H1 (cell line): Measurements from ENCODE around the gene MED31. TPM values are rescaled to one million over a fixed set of nuclear protein-coding genes. Genes with fewer than 3 reads are reported as not detected.

Experiments used
- CTCF ChIA-PET: fragments of 300-600 bp; sonication (Branson Sonifier 250); formaldehyde crosslinking; loops from one replicate; lab custom pipeline; 2021; ENCODE audit not compliant: partially characterized antibody; lab: Charles Lee
- POLR2A ChIA-PET: fragments of 300-600 bp; sonication (Branson Sonifier 250); formaldehyde crosslinking; loops from one replicate; lab custom pipeline; 2021; ENCODE audit warnings: inconsistent platforms; ENCODE audit not compliant: partially characterized antibody; lab: Charles Lee
- DNase-seq, 2 experiments: peaks; one replicate each; pipeline versions ENCODE4 v3.0.0 to v3.0.0-alpha.2; 2010 to 2022; ENCODE audit warnings: low spot score in 2 of 2, low read depth in 1 of 2, mixed read lengths in 1 of 2
- FAIRE-seq: peaks from 2 replicates; lab custom pipeline; 2011; peaks lifted over from hg19 to GRCh38; lab: Jason Lieb, UNC
- H2AFZ ChIP-seq: 2 replicates; pipeline ENCODE4 v1.8.1; 2012; ENCODE audit warnings: low read length, inconsistent platforms
- H2AK5ac ChIP-seq: 2 replicates; pipeline ENCODE4 v1.6.1; 2013; ENCODE audit warnings: low read depth, low read length
- H2BK120ac ChIP-seq: replicated peaks from 2 replicates; pipeline ENCODE3; 2013; ENCODE audit warnings: low read depth, low read length, inconsistent platforms
- H2BK12ac ChIP-seq: 2 replicates; pipeline ENCODE4 v1.6.1; 2013; ENCODE audit warnings: low read depth, low read length
- H2BK15ac ChIP-seq: 2 replicates; pipeline ENCODE4 v1.6.1; 2013; ENCODE audit warnings: low read length
- H2BK20ac ChIP-seq: 2 replicates; pipeline ENCODE4 v1.6.1; 2013; ENCODE audit warnings: low read length
- H2BK5ac ChIP-seq: 2 replicates; pipeline ENCODE4 v1.6.1; 2013; ENCODE audit warnings: low read depth, low read length
- H3K14ac ChIP-seq: 2 replicates; pipeline ENCODE4 v1.6.1; 2013; ENCODE audit warnings: inconsistent platforms; ENCODE audit not compliant: insufficient read length
- H3K18ac ChIP-seq: 2 replicates; pipeline ENCODE4 v1.6.1; 2013; ENCODE audit warnings: low read length; ENCODE audit errors: extremely low read depth
- H3K23ac ChIP-seq: 2 replicates; pipeline ENCODE4 v1.6.1; 2013; ENCODE audit warnings: inconsistent platforms; ENCODE audit not compliant: insufficient read length
- H3K23me2 ChIP-seq: 2 replicates; pipeline ENCODE4 v1.6.1; 2013; ENCODE audit warnings: low read depth, low read length
- H3K27ac ChIP-seq: 2 replicates; pipeline ENCODE4 v1.6.1; 2011; ENCODE audit warnings: low read depth, low read length, inconsistent platforms
- H3K27me3 ChIP-seq, 4 experiments: replicated peaks in 1 of 4; 1 replicate in 1 of 4; 2 replicates in 3 of 4; pipeline versions ENCODE4 v1.6.1 to v1.8.1; 2011 to 2013; ENCODE audit warnings: low read length in 3 of 4, mild to moderate bottlenecking in 3 of 4, inconsistent platforms in 2 of 4, mixed read lengths in 2 of 4, moderate library complexity in 1 of 4; ENCODE audit not compliant: control insufficient read depth in 3 of 4, insufficient read depth in 3 of 4; ENCODE audit errors: extremely low read depth in 1 of 4
- H3K36me3 ChIP-seq, 4 experiments: 2 replicates each; pipeline versions ENCODE4 v1.6.1 to v1.8.1; 2011 to 2013; ENCODE audit warnings: mild to moderate bottlenecking in 4 of 4, low read length in 3 of 4, moderate library complexity in 2 of 4, control low read depth in 1 of 4, inconsistent platforms in 1 of 4; ENCODE audit not compliant: insufficient read depth in 4 of 4, control insufficient read depth in 2 of 4
- H3K4ac ChIP-seq: replicated peaks from 2 replicates; pipeline ENCODE3; 2013; ENCODE audit warnings: low read length, low read depth, mixed read lengths, inconsistent platforms; ENCODE audit not compliant: insufficient read length
- H3K4me1 ChIP-seq, 4 experiments: replicated peaks in 1 of 4; 1 replicate in 1 of 4; 2 replicates in 3 of 4; pipeline versions ENCODE4 v1.6.1 to v1.8.1; 2011 to 2013; ENCODE audit warnings: low read length in 3 of 4, inconsistent platforms in 2 of 4, mixed read lengths in 1 of 4; ENCODE audit not compliant: insufficient read depth in 4 of 4, control insufficient read depth in 3 of 4
- H3K4me2 ChIP-seq, 2 experiments: 2 replicates each; pipeline versions ENCODE4 v1.6.1 to v1.8.1; 2011 to 2013; ENCODE audit warnings: low read depth in 2 of 2, low read length in 2 of 2, control low read depth in 1 of 2, inconsistent platforms in 1 of 2, mild to moderate bottlenecking in 1 of 2; ENCODE audit not compliant: insufficient read depth in 1 of 2
- H3K4me3 ChIP-seq, 4 experiments: fragments of 200-600, 300-600 bp in 1 of 4; sonication (generic), shearing (Covaris generic), sonication (Bioruptor Twin) in 1 of 4; 2 replicates each; pipeline versions ENCODE4 v1.5.1 to v1.8.1; 2011 to 2016; ENCODE audit warnings: low read length in 4 of 4, low read depth in 3 of 4, control low read depth in 2 of 4, inconsistent platforms in 2 of 4, mild to moderate bottlenecking in 2 of 4, mixed read lengths in 1 of 4, moderate library complexity in 1 of 4; ENCODE audit not compliant: insufficient read depth in 2 of 4; ENCODE audit errors: extremely low read depth in 1 of 4
- H3K56ac ChIP-seq: replicated peaks from 2 replicates; pipeline ENCODE3; 2013; ENCODE audit warnings: low read depth, mild to moderate bottlenecking, mixed read lengths, low read length, inconsistent platforms; ENCODE audit not compliant: insufficient read length
- H3K79me1 ChIP-seq: 2 replicates; pipeline ENCODE4 v1.6.1; 2013; ENCODE audit warnings: low read depth, low read length, control low read depth
- H3K79me2 ChIP-seq, 2 experiments: 2 replicates each; pipeline versions ENCODE4 v1.6.1 to v1.8.1; 2012 to 2013; ENCODE audit warnings: low read length in 2 of 2, mild to moderate bottlenecking in 2 of 2, inconsistent platforms in 1 of 2; ENCODE audit not compliant: insufficient read depth in 2 of 2, control insufficient read depth in 1 of 2
- H3K9ac ChIP-seq, 4 experiments: replicated peaks in 1 of 4; 1 replicate in 1 of 4; 2 replicates in 3 of 4; pipeline versions ENCODE4 v1.6.1 to v1.8.1; 2011 to 2013; ENCODE audit warnings: low read depth in 3 of 4, low read length in 3 of 4, control low read depth in 2 of 4, mild to moderate bottlenecking in 2 of 4, moderate library complexity in 2 of 4, inconsistent platforms in 1 of 4; ENCODE audit errors: extremely low read depth in 1 of 4
- H3K9me3 ChIP-seq, 2 experiments: 2 replicates each; pipeline versions ENCODE4 v1.6.1 to v1.8.1; 2012 to 2013; ENCODE audit warnings: mild to moderate bottlenecking in 2 of 2, moderate library complexity in 2 of 2, control low read depth in 1 of 2, inconsistent platforms in 1 of 2, low read depth in 1 of 2, low read length in 1 of 2, mixed read lengths in 1 of 2; ENCODE audit not compliant: insufficient read depth in 2 of 2
- H4K20me1 ChIP-seq, 2 experiments: replicated peaks in 1 of 2; 2 replicates each; pipeline versions ENCODE3 to v1.8.1; 2011 to 2013; ENCODE audit warnings: inconsistent platforms in 2 of 2, low read length in 2 of 2, mild to moderate bottlenecking in 1 of 2; ENCODE audit not compliant: insufficient read depth in 2 of 2, control insufficient read depth in 1 of 2
- H4K5ac ChIP-seq: 2 replicates; pipeline ENCODE4 v1.6.1; 2013; ENCODE audit warnings: low read length, low read depth, mixed read lengths, inconsistent platforms; ENCODE audit not compliant: insufficient read length
- H4K8ac ChIP-seq: 2 replicates; pipeline ENCODE4 v1.8.0; 2013; ENCODE audit warnings: mild to moderate bottlenecking, moderate library complexity, low read length, inconsistent platforms; ENCODE audit not compliant: insufficient read depth; ENCODE audit errors: extremely low read depth
- H4K91ac ChIP-seq: replicated peaks from 2 replicates; pipeline ENCODE3; 2013; ENCODE audit warnings: low read length, mixed read lengths, inconsistent platforms; ENCODE audit not compliant: insufficient read length
- SP4 ChIP-seq: IDR thresholded peaks from 2 replicates; pipeline ENCODE4 v1.6.1; 2012; ENCODE audit warnings: low read length, inconsistent platforms
- WGBS, 2 experiments: shearing (Covaris generic) in 1 of 2; methylation state at CpG; one replicate each; pipeline versions ENCODE4 v1.1.6 to v1.1.7; 2013 to 2015; ENCODE audit warnings: low lambda C conversion rate in 2 of 2, mixed read lengths in 2 of 2, inconsistent platforms in 1 of 2, low coverage in 1 of 2, missing lambda C conversion rate in 1 of 2; ENCODE audit not compliant: insufficient replicate concordance in 2 of 2, insufficient coverage in 1 of 2, insufficient read length in 1 of 2; ENCODE audit errors: extremely low coverage in 1 of 2, missing lambda C conversion rate in 1 of 2; 5-methylcytosine and 5-hydroxymethylcytosine counted together
- polyA plus RNA-seq, 7 experiments: library from polyadenylated mRNA; depleted of rRNA in 3 of 7; stranded (reverse) in 5 of 7; unstranded in 2 of 7; fragments of >200 nt in 5 of 7; fragments of 200-250 nt in 2 of 7; gene quantifications; 1 replicate in 5 of 7; 2 replicates in 1 of 7; 4 replicates in 1 of 7; pipeline versions ENCODE4 v1.2.1 to v1.2.3, GENCODE V29; 2011 to 2013; ENCODE audit warnings: missing spikeins in 2 of 7, mixed read lengths in 2 of 7
- total RNA-seq: library from RNA; stranded (reverse); fragmentation: NEBNext Ultra II Directional; extraction: Animal tissue kit (Norgen Biotek cat#: 25700); gene quantifications from 2 replicates; pipeline ENCODE4 v1.2.1, GENCODE V29; 2021

MED31 gene
- total and polyA plus RNA-seq, 2 of the 8 experiments (the other 6 are each of a cell fraction or from before 2014, with no cell fraction given), result 4.6 to 12.3 TPM

- no peaks in the 10 kb centered on the region; a peak in 1 of 7 replicates for H3K27me3 ChIP-seq
- no peaks in the 10 kb centered on the region for H3K79me1 ChIP-seq
- H3K14ac ChIP-seq, result no peak overlapping the region
- H3K23ac ChIP-seq, result no peak overlapping the region
- POLR2A ChIA-PET, result no interaction called here
- no peak overlapping the region for H4K8ac ChIP-seq
- 91% methylated on average over 5 of the region's 5 CpGs; no CpG with 5 or more reads in 1 of the 2 experiments for WGBS, 2 experiments
- H3K4ac ChIP-seq, result no peak overlapping the region
- H2AK5ac ChIP-seq, result no peak overlapping the region
- FAIRE-seq (no peak), DNase-seq (no peak)
- H2BK15ac ChIP-seq, result no peak overlapping the region
- no peaks in the 10 kb centered on the region for H3K9me3 ChIP-seq
- H3K36me3 ChIP-seq, result no peaks in the 10 kb centered on the region
- CTCF ChIA-PET, result interaction anchor here (0.8 to 2.4 kb wide), 5 partner anchors 11 to 151 kb away, joined by 3 to 15 read pairs (median 3); no protein-coding TSS in a partner anchor
- H4K20me1 ChIP-seq, result peaks cover 0 to 2% of the 10 kb centered on the region in 2 experiments
- no peak overlapping the region for H2BK20ac ChIP-seq
- no peak overlapping the region for H3K27ac ChIP-seq
- H3K56ac ChIP-seq, result no peak overlapping the region
- no peak overlapping the region; a peak in 1 of 7 replicates for H3K9ac ChIP-seq
- no peak overlapping the region for H2BK12ac ChIP-seq
- no peak overlapping the region for H4K5ac ChIP-seq
- H3K18ac ChIP-seq, result no peak overlapping the region
- H3K4me1 ChIP-seq, result no peaks in the 10 kb centered on the region; a peak in 1 of 7 replicates
- H3K23me2 ChIP-seq, result peaks cover 3% of the 10 kb centered on the region; the same call in 1 of the 2 replicates
- no peak overlapping the region for H3K4me2 ChIP-seq
- no peak overlapping the region for H4K91ac ChIP-seq
- no peak overlapping the region for H3K4me3 ChIP-seq
- H2BK120ac ChIP-seq, result no peak overlapping the region
- H2BK5ac ChIP-seq, result no peak overlapping the region
- no peaks in the 10 kb centered on the region for H3K79me2 ChIP-seq
- H2AFZ ChIP-seq, result no peak overlapping the region
- no peak for TF ChIP-seq SP4
Observed at GRCh38 chr17:6696906-6697305, 45.5 kb upstream of the MED31 start.
